Muscle of arm (tissue), 12 donors: ENCODE data around the gene IFI27L2. TPM values are rescaled to one million over a fixed set of nuclear protein-coding genes. Genes with fewer than 3 reads are reported as not detected.

ENCODE experiments used
- DNase-seq: peaks from one replicate; pipeline ENCODE4 v3.0.0-alpha.2; 2013
- polyA plus RNA-seq, 12 donors: library from polyadenylated mRNA; unstranded; fragments of 120-200 nt; gene quantifications; one replicate each; pipeline ENCODE4 v1.2.1, GENCODE V29; 2013; ENCODE audit not compliant: insufficient read length in 12 of 12

IFI27L2 gene
- polyA plus RNA-seq, 12 donors: 7.6 to 29.5 (median 12.5) TPM; not detected in 1

GRCh38 chr14:94126419-94126677, 3.1 kb downstream of the IFI27L2 start:
- no peak for DNase-seq

GRCh38 chr14:94125659-94126418, 3.6 kb downstream of the IFI27L2 start:
- no peak for DNase-seq

- no peak for DNase-seq
Observed at GRCh38 chr14:94124582-94125377, 4.6 kb downstream of the IFI27L2 start.

GRCh38 chr14:94123868-94124267, 5.5 kb downstream of the IFI27L2 start:
- DNase-seq: no peak

- no peak for DNase-seq
Observed at GRCh38 chr14:94123296-94123695, 6.1 kb downstream of the IFI27L2 start.

- DNase-seq: no peak
Observed at GRCh38 chr14:94122438-94122837, 7.0 kb downstream of the IFI27L2 start.

GRCh38 chr14:94121485-94121884, 7.9 kb downstream of the IFI27L2 start:
- DNase-seq: no peak

- no peak for DNase-seq
Observed at GRCh38 chr14:94120667-94121340, 8.6 kb downstream of the IFI27L2 start.

- no peak for DNase-seq
Observed at GRCh38 chr14:94119071-94119470, 10.3 kb downstream of the IFI27L2 start.

- no peak for DNase-seq
Observed at GRCh38 chr14:94117856-94118255, 11.5 kb downstream of the IFI27L2 start.

GRCh38 chr14:94116701-94117100, 12.7 kb downstream of the IFI27L2 start:
- DNase-seq: no peak

GRCh38 chr14:94115631-94116030, 13.8 kb downstream of the IFI27L2 start:
- DNase-seq: no peak

GRCh38 chr14:94115058-94115591, 14.3 kb downstream of the IFI27L2 start:
- no peak for DNase-seq

GRCh38 chr14:94114589-94115057, 14.8 kb downstream of the IFI27L2 start:
- DNase-seq: no peak

GRCh38 chr14:94113908-94114588, 15.4 kb downstream of the IFI27L2 start:
- no peak for DNase-seq

- DNase-seq: no peak
Observed at GRCh38 chr14:94113490-94113889, 15.9 kb downstream of the IFI27L2 start.

GRCh38 chr14:94113073-94113472, 16.3 kb downstream of the IFI27L2 start:
- no peak for DNase-seq

- no peak for DNase-seq
Observed at GRCh38 chr14:94112513-94113063, 16.8 kb downstream of the IFI27L2 start.

GRCh38 chr14:94111276-94112095, 17.9 kb downstream of the IFI27L2 start:
- DNase-seq: no peak

GRCh38 chr14:94110552-94111181, 18.7 kb downstream of the IFI27L2 start, which contains the start of gene IFI27:
Gene IFI27 (plus strand): TSS chr14:94110736.
- DNase-seq: peak; percentile 19
